ENCODE results near the gene UNC45B.
"Not testable (repeated sequence)": the region's sequence is repeated elsewhere in the genome, so short reads cannot be mapped to it uniquely, and the experiment has no call there.

The UNC45B gene

GRCh38 chr17:35222452-35222851 lies 74.8 kb downstream of the UNC45B start:
- DNase-seq (ENCODE audit: low spot score) = no peak

GRCh38 chr17:35224436-35224835 lies 76.8 kb downstream of the UNC45B start:
- DNase-seq (ENCODE audit: low spot score) = no peak

GRCh38 chr17:35227546-35227945 lies 79.9 kb downstream of the UNC45B start:
- DNase-seq (ENCODE audit: low spot score) = no peak

GRCh38 chr17:35229638-35230037 lies 82.0 kb downstream of the UNC45B start:
- DNase-seq (ENCODE audit: low spot score) = no peak

- DNase-seq (ENCODE audit: low spot score) = not testable (repeated sequence)
Measured at GRCh38 chr17:35234315-35234714, 86.7 kb downstream of the UNC45B start.

GRCh38 chr17:35235289-35235688 lies 87.7 kb downstream of the UNC45B start:
- no peak for DNase-seq (ENCODE audit: low spot score)

GRCh38 chr17:35235917-35236316 lies 88.3 kb downstream of the UNC45B start:
- no peak for DNase-seq (ENCODE audit: low spot score)

- no peak for DNase-seq (ENCODE audit: low spot score)
Measured at GRCh38 chr17:35236821-35237220, 89.2 kb downstream of the UNC45B start.

- no peak for DNase-seq (ENCODE audit: low spot score)
Measured at GRCh38 chr17:35238821-35239220, 91.2 kb downstream of the UNC45B start.
